RWPE2 (cell line): ENCODE data around the gene PTPN5.

ENCODE experiments used
- ATAC-seq: fragments of 200-7000 bp; cut with Tn5 transposase; 3 replicates; pipeline ENCODE4 v1.9.1; 2021; ENCODE audit warnings: low read depth
- DNase-seq: peaks from one replicate; pipeline ENCODE4 v3.0.0-alpha.2; 2020; ENCODE audit warnings: low spot score
- H3K27ac ChIP-seq: fragments of 450-650 bp; 2 replicates; pipeline ENCODE4 v1.5.1; 2017; ENCODE audit warnings: mild to moderate bottlenecking; ENCODE audit not compliant: poor library complexity, severe bottlenecking
- H3K27me3 ChIP-seq: fragments of 250-450 bp; sonication (Bioruptor Pico); 2 replicates; pipeline ENCODE4 v1.5.1; 2021; ENCODE audit warnings: mild to moderate bottlenecking, moderate library complexity; ENCODE audit not compliant: insufficient read depth, poor library complexity, severe bottlenecking
- H3K36me3 ChIP-seq: fragments of 250-450 bp; sonication (Bioruptor Pico); 2 replicates; pipeline ENCODE4 v1.5.1; 2020; ENCODE audit warnings: low read depth, mild to moderate bottlenecking, moderate library complexity
- H3K4me1 ChIP-seq: fragments of 250-450 bp; sonication (Bioruptor Pico); 2 replicates; pipeline ENCODE4 v1.5.1; 2021; ENCODE audit warnings: mild to moderate bottlenecking, moderate library complexity; ENCODE audit not compliant: insufficient read depth, poor library complexity, severe bottlenecking
- H3K4me3 ChIP-seq: fragments of 250-450 bp; sonication (Bioruptor Pico); 2 replicates; pipeline ENCODE4 v1.5.1; 2021; ENCODE audit warnings: mild to moderate bottlenecking, moderate library complexity; ENCODE audit not compliant: severe bottlenecking
- H3K9me3 ChIP-seq: fragments of 250-450 bp; sonication (Bioruptor Pico); 2 replicates; pipeline ENCODE4 v1.5.1; 2021; ENCODE audit warnings: mild to moderate bottlenecking, moderate library complexity; ENCODE audit not compliant: severe bottlenecking
- TF ChIP-seq, protein P1 (sequence below): fragments of 450-650 bp; IDR thresholded peaks from one replicate; pipeline ENCODE4 v1.5.1; 2017; ENCODE audit warnings: mild to moderate bottlenecking, moderate library complexity; ENCODE audit not compliant: poor library complexity, severe bottlenecking

The PTPN5 gene

DNA sequence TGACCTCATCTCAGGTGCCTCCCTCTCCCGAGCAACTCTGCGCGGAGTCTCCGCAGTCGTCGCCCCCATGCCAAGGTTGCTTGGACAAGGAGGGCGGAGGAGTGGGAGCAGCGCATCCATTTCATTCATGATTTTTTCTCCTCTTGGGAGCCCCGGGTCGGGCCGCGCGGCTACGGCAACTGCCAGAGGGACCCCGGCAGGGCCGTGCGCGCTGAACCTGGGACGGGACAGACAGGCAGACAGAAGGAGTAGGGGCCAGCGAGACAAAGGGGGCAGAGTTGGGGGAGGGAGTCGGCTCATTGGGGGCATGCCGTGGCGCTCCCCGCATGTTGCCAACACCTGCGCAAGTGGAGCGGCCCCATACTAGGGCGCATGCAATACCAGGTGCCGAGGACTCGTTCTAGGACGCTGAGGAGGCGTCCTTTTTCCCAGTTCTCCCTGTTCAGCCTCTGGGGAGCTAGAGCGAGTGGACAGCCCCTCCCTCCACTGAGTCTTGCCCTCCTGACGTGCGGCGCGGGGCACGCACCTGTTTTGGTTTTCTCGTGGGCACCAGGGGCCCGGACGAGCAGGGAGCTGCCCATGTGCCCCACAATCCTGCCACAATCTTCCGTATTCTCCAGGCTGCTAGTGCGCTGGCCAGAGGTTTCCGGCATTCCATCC lies 501 bp upstream of the PTPN5 start:
- Histone ChIP-seq H3K27me3 (peaks cover 58% of the 10 kb centered on the region), H3K4me3 (peak overlapping the region; percentile 11), H3K9me3 (no peaks in the 10 kb centered on the region), H3K27ac (no peak overlapping the region), H3K4me1 (no peaks in the 10 kb centered on the region), H3K36me3 (no peaks in the 10 kb centered on the region)
- ATAC-seq (peak; percentile 33; the same call in 2 of the 3 replicates), DNase-seq (no peak)
- TF ChIP-seq, protein P1, sequence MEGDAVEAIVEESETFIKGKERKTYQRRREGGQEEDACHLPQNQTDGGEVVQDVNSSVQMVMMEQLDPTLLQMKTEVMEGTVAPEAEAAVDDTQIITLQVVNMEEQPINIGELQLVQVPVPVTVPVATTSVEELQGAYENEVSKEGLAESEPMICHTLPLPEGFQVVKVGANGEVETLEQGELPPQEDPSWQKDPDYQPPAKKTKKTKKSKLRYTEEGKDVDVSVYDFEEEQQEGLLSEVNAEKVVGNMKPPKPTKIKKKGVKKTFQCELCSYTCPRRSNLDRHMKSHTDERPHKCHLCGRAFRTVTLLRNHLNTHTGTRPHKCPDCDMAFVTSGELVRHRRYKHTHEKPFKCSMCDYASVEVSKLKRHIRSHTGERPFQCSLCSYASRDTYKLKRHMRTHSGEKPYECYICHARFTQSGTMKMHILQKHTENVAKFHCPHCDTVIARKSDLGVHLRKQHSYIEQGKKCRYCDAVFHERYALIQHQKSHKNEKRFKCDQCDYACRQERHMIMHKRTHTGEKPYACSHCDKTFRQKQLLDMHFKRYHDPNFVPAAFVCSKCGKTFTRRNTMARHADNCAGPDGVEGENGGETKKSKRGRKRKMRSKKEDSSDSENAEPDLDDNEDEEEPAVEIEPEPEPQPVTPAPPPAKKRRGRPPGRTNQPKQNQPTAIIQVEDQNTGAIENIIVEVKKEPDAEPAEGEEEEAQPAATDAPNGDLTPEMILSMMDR = no peak

DNA sequence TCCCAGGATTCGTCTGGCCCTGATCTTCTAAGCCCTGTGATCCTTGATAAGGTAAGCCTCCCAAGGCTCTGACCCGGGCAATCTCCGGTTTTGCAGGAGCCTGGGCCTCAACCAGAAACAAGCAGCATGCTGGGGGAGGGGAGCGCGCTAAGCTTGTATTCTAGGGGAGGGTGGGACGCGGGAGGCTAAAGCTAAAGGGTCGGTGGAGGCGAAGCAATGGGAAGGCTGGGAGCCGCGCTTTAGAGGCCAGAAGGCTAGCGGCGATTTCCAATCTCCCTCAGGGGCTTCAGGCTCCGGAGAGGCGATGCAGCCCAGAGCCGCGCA lies 753 bp downstream of the PTPN5 start:
- no peak overlapping the region for H3K4me3 ChIP-seq
- TF ChIP-seq, protein P1 = no peak

DNA sequence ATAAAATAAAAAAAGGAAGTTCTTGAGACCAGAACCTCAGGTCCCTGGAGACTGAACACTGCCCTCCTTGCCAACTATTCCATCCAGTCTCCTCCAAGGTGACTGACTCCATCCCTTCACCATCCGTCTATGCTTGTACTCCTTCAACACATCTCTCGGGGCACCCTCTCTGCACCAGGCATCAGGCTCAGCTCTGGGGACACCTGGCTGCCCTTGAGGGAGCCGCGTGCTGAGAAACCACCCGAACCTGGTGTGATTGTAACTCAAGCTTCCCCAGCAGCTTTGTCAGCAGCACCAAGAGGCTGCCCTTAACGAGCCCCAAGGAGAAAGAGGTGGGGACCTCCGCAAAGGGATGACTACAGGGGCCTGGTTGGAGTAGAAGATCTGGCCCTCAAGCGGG lies 1.7 kb downstream of the PTPN5 start:
- Histone ChIP-seq H3K27ac (no peak overlapping the region), H3K9me3 (no peaks in the 10 kb centered on the region), H3K4me1 (no peaks in the 10 kb centered on the region), H3K4me3 (no peak overlapping the region), H3K36me3 (no peaks in the 10 kb centered on the region), H3K27me3 (peaks cover 55% of the 10 kb centered on the region)
- TF ChIP-seq, protein P1 = no peak
- DNase-seq (no peak), ATAC-seq (no peak)

More for the DNA sequence above, 753 bp downstream of the PTPN5 start:
- H3K9me3 ChIP-seq = no peaks in the 10 kb centered on the region
- ATAC-seq (no peak), DNase-seq (no peak)
- no peaks in the 10 kb centered on the region for H3K4me1 ChIP-seq
- peaks cover 58% of the 10 kb centered on the region for H3K27me3 ChIP-seq
- no peaks in the 10 kb centered on the region for H3K36me3 ChIP-seq
- no peak overlapping the region for H3K27ac ChIP-seq

DNA sequence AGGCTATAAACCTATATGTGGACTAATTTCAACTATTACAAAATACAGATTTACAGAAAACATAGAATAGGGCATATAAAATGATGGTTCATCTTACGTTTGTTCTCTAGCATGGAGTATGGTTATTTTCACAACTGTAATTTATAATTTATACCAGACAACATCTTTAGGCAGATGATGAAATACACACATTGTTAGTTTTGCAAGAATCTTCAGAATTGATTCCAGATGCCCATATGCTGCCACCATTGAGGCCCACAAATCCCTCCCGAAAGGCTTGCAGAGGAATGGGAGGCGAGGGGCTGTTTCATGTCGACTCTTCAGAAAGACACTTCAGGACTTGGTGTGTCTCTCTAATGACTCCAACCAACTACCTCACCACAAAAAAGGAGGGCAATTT lies 6.2 kb downstream of the PTPN5 start:
- no peak overlapping the region for H3K4me3 ChIP-seq
- no peak overlapping the region for H3K27ac ChIP-seq
- H3K9me3 ChIP-seq = no peaks in the 10 kb centered on the region
- H3K27me3 ChIP-seq = peaks cover 22% of the 10 kb centered on the region
- TF ChIP-seq, protein P1 = no peak
- H3K4me1 ChIP-seq = no peaks in the 10 kb centered on the region
- no peak for ATAC-seq
- no peaks in the 10 kb centered on the region for H3K36me3 ChIP-seq
- DNase-seq = no peak

DNA sequence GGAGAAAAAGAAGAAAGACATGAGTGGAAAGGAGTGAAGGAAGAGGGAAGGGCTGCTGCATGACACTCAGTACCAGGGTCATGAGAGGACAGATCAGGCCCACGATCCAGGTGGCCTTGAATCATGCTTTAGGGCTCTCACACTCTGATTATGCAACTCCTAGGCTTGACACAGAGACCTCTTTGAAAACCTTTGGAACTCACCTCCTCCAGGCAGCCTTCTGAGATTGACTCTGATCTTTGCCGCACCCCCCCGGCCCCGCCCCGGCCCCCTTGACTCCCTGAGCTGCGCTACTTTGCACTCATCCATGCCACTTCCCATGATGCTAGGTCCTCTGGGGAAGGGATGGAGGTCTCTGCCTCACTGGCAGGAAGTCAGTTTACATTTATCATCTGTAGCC lies 10.7 kb downstream of the PTPN5 start:
- no peak overlapping the region for H3K4me3 ChIP-seq
- H3K27ac ChIP-seq = no peak overlapping the region
- no peaks in the 10 kb centered on the region for H3K9me3 ChIP-seq
- TF ChIP-seq, protein P1 = no peak
- no peaks in the 10 kb centered on the region for H3K4me1 ChIP-seq
- H3K36me3 ChIP-seq = no peaks in the 10 kb centered on the region
- no peak for ATAC-seq
- no peaks in the 10 kb centered on the region for H3K27me3 ChIP-seq
- no peak for DNase-seq
